HG03342 (cell line): ENCODE data around the gene NEO1.
"Not testable (repeated sequence)": the region's sequence is repeated elsewhere in the genome, so short reads cannot be mapped to it uniquely, and the experiment has no call there.

Source experiments
- ATAC-seq: cut with Tn5 transposase; IDR thresholded peaks from one replicate; pipeline ENCODE4 v1.9.1; 2021; ENCODE audit warnings: mild to moderate bottlenecking, moderate library complexity; ENCODE audit not compliant: unreplicated experiment

NEO1 gene

DNA sequence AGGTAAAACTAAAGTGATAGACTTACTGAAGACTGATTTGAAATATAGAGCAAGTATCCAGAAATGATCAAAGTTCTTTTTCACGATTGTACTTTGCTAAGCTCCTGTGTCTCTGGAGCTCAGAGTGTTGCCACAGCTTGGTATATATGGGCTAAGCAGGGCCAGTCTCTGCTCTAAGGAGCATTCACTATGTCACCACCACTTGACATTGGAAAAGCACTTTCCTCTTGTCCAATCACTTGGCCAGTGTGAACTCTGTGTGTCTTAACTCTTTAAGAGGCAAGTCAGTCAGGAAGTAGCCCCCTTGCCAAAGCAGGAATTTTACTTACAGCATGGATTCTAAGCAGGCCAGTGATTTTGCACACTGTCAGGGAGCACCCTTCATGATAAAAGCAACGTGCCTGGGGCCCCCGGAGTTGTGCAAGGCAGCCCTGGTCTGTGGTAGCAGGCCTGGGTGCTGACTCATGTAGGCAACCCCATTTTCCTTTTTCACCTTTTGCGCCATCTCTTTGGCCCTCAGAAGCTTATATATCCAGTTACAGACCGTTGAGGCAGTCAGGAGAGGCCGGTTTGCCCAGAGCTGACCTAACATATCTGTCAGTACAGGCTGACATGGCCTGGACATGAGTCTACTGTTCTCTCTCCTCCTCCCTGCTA is 243.5 kb downstream of the NEO1 start:
- no peak for ATAC-seq

DNA sequence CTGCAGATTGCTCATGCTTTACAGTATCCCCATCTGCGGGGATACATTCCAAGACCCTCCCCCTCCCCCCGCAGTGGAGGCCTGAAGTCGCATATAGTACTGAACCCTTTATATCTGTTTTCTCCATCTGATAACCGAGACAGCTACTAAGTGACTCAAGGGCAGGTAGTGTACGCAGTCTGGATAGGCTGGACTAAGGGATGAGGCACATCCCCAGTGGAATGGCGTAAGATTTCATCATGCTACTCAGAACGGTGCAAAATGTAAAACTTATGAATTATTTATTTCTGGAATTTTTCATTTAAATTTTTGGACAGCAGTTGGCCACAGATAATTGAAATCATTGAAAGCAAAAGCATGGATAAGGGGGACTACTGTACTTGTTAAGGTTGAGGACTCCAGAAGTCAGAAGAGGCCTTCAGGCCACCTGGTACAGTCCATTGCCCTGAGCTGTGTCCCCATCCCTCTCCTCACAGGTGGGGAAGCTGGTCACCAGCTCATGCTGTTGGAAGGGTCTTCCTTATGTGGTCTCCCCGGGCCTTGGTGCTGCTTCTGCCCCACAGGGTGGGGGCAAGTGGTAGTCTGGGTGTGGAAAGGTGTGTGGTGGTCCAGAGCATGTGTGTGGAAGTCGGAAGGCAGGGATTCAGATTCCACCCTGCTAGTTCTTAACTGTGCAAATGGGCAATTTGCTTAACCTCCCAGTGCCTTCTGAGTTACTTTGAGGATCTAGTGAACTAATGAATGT is 244.5 kb downstream of the NEO1 start:
- ATAC-seq = no peak

DNA sequence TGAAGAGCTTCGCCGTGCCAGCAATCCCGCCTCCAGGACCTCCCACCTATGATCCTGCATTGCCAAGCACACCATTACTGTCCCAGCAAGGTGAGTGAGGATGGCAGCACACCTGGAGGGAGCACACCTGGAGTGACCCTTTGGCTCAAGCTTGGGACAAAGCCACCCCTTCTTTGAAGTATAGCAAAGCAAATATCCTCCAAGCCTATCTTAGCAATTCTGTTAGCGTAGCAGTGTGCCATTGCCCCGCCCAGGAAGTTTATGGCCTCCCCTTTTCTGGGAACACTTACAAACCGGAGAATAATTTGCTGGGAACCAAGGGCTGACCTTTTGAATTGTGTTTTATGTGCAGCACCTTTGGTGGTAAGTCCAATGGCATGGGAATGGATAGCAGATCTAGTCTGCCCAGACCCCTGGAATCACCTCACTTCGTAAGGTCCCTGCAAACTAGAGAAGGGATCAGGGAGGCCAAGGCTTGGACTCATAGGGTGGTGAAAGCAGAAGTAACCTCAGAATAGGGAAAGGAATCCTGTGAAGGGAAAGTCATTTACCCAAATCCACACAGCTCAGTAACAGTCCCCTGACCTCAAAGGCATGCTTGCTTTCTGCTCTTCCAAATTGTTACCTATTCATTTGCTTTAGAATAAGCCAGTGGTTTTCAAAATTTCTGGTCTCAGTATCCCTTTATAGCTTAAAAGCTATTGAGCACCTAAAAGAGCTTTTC is 246.4 kb downstream of the NEO1 start:
- ATAC-seq = no peak

DNA sequence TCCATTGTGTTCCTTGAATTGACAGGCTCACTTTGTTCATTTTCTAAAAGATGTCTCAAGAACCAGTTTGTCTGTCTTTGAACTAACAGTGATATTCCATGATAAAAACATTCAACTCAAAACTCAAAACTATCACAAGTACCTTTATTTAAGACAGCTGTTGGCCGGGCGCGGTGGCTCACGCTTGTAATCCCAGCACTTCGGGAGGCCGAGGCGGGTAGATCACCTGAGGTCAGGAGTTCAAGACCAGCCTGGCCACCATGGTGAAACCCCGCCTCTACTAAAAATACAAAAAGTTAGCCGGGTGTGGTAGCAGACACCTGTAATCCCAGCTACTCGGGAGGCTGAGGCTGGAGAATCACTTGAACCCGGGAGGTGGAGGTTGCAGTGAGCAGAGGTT is 248.0 kb downstream of the NEO1 start:
- ATAC-seq = not testable (repeated sequence)

DNA sequence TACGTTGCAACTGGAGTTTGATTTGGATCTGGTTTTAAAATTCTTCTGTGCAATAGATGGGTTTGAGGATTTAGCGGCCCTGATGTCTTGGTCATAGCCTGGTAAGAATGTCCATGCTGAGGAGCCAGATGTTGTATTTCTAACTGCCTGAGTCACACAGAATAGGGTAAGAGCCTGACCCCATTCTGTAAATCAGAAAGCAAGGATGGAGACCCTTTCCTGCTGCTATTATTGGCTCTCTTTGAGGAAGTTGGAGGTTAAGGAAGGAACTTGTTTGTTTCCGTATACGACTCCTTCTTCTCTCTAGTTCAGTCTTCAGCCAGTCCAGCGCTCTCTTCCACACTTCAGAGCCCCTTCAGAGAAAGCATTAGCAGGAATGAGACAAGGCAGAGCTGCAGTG is 251.4 kb downstream of the NEO1 start:
- no peak for ATAC-seq

DNA sequence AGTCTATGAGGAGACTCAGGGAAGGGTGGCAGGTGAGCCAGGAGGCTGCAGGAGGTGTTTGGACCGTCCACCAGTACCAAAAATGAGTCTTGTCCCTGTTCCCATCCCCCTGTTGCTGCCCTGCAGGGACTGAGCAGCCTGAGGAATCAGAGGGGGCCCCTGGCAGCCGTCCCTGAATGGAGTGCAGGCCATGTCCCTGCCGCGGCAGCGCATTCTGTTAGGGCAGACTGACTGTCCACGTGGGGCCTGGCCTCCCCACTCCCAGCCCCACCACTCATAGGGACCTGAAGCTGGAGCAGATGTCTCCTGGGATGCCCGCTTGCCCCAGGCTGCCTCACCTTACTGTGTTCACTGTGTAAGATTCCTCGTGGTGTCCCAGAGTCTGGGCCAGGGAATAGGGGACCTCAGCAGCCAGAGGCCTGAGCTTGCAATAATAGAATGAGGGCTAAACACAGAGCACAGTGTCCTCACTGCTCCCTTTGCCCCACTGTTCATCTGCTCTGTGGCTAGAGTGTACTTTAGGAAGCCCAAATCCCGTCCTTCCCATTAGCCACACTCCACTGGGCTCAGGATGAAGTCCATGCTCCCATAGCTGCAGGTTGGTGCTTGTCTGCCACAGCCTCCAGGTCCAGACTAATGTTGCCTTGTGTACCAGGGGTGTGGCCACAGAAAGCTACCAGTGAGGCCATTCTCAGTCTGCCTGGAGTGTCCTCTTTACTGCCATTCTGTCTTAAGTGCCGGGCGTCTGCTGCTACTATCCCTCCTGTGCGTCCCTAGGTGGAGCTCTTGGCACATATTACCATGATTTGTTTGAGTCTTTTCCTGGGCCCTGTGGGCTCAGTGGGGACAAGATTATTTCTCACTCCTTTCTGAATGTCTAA is 253.3 kb downstream of the NEO1 start:
- no peak for ATAC-seq

DNA sequence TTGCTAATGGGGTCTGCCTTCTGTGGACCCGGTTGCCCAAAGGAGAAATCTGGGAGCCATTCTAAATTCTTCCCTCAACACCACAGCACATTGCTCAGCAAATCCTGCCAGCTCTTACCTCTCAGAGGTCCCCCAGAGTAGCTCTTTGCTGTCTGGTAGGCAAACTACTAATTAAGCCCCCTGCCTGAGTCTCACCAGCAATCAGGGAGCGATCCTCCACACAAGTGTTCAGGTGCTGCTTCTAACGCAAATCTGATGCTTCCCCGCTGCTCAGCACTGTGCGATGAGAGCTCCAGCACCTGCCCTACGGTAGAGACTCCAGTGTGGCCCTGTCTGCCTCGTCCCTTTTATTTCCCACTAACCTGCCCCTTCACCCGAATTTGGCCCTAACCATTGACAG is 256.0 kb downstream of the NEO1 start:
- no peak for ATAC-seq

DNA sequence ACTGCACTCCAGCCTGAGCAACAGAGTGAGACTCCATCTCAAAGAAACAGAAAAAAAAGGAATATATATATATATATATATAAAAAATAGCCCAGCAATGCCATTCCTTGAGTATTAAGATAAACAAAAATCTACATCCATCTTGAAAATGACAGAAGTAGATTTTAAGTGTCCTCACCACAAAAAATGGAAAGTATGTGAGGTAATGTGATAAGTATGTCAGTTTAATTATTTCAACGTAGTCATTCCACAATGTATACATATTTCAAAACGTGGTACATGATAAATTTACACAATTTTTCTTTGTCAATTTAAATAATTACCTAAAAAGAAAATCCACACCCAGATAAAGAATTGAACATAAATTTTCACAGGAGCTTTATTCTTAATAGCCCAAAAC is 261.6 kb downstream of the NEO1 start:
- ATAC-seq = no peak

DNA sequence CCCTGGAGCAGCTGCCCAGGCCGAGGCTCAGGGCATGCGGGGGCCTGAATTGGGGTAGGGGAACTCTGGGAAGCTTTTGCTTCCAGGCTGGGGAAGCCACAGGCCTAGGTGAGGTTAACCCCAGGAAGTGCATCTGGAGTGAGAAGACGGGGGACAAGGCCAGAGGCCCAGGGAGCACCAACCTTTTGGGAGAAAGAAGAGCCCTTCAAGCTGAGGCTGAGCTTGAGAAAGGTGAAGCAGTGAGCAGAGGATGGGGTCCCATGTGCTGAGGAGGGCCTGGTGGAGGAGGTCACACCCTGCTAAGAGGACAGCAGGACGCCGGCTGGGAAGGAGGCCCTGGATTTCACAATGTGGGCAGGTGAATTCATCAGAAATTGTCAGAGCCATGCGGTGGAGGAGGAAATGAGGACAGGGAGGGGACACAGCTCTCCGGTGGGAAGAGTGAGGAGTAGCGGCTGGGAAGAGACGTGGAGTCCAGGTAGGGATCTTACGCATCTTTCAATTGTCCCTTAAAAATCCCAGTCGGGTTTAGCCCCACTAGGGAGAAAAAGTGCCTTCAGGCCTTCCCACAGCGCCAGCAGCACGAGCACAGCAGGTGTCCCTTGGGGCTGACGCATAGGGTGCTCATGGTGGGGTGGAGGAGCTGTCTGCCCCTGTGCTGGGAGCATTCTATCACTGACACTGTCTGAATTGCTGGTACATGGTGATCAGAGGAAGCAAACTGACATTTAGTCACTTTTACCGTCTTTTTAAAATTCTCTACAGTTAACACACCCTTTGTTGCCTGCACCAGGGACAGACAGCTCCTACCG is 265.6 kb downstream of the NEO1 start:
- no peak for ATAC-seq

DNA sequence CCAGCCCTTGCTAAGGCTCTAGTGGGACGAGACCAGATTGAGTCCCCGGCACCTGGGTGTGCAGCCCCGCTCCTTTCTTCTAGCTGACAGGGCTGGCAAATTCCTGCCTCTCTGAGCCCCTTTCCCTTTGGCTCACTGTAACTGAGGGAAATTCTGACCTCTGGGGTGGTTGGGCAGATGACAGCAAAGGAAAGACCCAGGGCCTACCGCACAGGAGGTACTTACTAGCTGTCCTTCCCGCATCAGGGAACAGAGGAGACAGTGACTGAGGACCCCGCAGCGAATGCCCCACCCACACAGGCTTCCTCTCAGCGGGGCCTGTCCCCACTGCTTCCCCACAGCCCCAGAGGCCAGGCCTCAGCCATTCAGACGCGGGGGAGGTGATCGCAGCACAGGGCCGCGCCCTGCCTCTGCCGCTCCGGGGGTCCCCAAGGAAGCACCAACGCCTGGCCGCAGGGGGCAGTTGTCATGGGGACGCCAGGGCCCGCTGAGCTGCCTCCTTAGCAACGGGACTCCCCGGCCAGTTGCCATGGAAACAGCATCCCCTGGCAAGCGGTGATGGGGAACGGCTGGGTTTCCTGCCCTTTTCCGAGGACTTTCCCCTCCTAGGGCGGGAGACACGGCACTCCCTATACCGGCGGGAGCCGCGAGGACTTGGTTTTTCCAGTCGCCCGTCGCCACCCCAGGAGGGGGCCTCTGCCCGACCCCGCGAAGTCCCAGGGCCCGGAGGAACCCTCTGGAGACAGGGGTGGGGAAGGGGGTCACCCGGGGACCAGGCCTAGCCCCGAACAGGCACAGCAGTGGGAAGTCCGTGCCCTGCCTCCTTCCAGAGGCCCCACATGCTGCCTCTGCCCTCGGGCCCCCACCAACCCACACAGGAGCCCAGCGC is 266.4 kb downstream of the NEO1 start:
- no peak for ATAC-seq

DNA sequence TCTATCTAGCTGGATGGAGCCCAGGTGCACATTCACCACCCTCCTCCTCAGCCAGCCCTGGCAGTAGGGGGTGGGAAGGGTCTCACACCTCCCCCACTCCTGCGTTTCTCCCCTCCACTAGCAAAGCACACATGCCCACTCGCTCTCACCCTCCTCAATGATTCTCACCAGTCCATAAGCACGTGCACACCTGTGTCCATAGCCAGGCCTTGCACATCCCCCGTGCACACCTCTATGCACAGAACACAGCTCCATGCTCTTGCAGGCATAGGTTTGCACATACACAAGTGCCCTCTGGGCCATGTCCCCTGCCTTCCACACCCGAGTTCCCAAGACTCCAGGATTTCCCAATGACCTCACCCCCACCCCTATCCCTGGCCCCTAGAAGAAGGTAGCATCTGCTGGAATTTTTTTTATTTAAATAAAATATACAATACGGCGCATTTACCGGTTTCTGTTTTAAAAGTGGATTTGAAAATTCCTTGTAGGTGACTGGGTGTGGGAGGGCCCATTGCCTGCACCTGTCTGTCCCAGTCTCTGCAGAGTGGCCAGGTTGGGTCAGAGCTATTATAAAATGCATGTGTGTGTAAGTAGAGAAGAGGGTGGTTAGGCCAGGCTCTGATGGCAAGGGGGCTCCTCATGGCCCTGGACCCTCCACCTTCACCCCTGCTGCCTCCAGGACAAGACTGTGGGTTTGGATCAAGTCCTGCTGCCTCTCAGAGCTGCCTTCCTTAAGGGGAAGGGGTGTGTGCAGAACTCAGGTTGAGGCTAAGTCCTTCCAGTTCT is 267.4 kb downstream of the NEO1 start:
- no peak for ATAC-seq

DNA sequence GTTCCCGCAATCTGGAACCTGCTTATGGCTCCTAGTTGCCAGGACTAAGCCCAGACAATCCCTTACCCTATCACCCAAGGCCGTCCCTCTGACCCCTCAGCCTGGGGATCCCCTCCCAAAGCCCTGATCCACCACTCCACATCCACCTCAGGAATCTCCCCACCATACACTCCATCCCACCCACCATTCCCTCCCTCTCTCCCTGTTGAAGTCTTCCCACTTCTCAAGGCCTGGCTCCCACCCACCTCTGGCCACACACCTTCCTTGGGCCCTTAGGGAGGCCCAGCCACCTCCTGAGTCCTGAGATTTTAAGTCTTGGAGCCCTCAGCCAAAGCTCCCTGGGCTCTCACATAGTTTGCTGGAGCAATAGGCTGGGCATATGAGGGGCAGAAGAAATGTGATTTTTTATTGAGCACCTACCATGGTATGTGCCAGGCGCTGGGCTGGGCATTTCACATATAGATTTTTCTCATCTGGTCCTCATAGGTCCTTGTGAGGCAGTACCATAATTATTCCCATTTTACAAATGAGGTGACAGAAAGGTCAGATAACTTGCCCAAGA is 268.4 kb downstream of the NEO1 start:
- ATAC-seq = no peak

DNA sequence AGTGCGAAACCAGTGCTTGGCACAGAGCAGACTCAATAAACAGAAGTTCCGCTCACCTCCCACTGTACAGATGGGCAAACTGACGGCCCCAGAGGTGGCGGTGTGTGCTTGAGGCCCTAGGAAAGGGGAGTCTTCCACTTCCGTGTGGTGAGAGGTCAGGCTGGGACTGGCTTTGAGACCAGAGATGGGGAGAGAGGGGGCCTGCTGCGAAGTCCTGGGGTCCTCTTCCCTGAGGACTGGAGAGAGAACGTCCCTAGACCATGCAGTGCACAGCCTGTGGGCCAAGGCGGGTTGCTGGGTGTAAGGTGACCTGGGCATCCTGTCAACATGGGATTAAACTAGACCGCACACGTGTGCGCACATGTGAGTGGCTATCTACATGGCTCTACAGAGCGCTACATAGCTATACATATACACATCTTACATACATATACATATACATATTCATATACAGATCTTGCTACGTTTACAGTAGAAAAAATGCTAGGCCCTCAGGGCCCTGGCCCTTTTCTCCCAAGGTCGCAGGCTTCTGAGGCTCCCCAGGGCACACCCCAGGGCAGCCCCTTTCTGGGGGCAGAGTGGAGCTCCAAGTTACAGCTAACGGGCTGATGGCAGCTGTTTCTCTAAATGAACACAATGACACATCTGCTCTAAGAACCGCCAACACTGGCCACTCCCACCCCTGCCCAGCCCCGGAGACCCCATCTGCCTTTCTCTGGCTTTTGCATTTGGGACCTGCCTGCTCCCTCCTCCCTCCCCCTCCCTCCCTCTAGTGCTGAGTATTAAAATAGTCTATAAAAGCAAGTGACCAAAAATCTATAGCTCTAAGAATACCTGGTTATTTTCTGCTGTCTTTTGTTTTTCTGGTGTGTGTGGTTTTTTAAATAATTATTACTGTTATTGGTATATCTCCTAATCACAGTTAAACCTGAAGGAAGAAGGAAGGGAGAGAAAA is 269.5 kb downstream of the NEO1 start:
- no peak for ATAC-seq

DNA sequence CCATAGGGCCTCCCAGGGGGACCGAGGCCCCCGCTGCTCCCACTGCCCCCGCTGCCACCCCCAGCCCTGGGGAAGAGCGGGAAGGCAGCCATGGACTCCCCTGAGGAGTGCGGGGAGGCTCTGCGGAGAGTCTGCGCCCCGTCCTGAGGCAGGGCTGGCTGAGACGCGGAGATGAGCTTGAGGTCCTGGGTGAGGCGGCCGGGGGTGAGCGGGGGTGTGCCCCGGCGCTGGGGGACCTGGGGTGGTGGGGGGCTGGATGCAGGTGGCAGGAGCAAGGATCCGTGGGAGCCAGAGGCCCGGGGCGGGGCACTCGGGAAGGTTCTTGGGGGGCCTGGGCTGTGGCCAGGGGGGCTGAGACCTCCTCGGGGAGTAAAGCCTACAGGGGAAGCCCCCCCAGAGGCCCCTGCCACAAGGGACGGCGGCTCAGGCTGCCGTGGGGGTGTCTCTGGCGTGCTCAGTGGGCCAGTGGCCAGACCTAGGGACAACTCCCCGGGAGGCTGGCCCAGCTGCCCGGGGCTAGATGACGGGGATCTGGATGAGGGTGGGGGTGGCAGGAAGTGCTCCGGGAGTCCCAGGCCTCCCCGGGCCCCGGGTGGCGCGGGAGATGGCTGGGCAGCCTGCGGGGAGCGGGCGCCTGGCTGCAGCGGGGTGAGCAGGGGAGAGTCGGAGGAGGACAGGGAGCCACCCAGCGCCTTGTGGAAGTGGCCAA is 270.6 kb downstream of the NEO1 start:
- no peak for ATAC-seq

DNA sequence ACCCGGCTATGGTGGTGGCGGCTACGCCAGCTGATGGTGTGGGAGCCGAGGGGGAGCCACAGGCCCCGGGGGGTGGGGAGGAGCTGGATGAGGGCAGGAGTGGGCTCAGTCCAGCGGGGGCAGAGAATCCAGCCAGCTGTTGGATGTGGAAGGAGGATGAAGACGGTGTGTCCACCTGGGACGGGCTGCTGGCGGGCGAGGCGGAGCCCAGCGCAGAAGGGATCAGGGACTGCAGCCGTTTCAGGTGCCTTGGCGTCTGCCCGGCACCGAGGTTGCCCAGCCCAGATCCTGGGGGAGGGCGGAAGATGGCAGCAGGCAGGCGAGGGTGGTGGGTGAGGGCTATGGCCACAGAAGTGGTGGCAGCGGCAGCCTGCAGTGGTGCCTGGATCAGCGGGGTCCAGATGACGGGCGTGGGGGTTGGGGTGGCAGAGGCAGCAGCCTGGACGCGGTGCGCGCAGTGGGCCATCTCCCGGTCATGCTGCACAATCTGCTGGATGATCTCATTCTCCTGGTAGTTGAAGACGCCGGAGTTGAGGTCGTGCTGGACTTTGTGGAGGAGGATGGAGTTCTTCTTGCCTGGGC is 271.2 kb downstream of the NEO1 start:
- no peak for ATAC-seq

DNA sequence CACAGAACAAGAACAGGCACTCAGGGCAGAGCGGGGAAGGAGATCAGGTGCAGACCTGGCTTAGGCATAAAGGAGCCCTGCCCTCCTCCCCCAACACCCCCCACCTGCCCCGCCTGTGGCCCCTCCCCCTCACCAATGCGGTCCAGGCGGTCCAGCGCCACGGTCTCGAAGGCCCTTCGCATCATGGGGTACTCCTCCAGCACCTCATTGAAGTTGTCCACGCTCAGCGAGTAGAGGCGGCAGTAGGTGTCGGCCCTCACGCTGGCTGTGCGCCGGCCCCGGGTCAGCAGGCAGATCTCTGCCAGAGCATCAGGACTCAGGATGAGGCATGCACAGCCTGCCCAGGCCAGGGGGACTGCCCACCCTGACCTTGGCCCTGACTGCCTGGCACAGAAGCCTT is 271.7 kb downstream of the NEO1 start:
- no peak for ATAC-seq
